ENCODE measurements around the gene CCDC43. TPM values are rescaled to one million over a fixed set of nuclear protein-coding genes. Genes with fewer than 3 reads are reported as not detected.
A peak's percentile ranks its signal among the peaks of the same experiment; 100 is the strongest.

CCDC43 gene
- polyA plus RNA-seq, 1 of the 3 experiments (the other 2 are of a cell fraction), result 6.4 TPM

- TF ChIP-seq FOSL2 (IDR thresholded peaks at IDR 0.05; ENCODE audit: borderline replicate concordance, low read depth) (no peak), RXRA (IDR thresholded peaks at IDR 0.05; ENCODE audit: borderline replicate concordance, low read depth) (no peak), YY1 (IDR thresholded peaks at IDR 0.05; ENCODE audit: low read depth) (no peak), MXI1 (IDR thresholded peaks at IDR 0.05; ENCODE audit: low read depth, low read length) (no peak), REST (IDR thresholded peaks at IDR 0.05; ENCODE audit: low read depth, low read length) (no peak), POLR2AphosphoS5 (IDR thresholded peaks at IDR 0.05; ENCODE audit: low read depth, low read length) (no peak), JUND (IDR thresholded peaks at IDR 0.05) (no peak), RCOR1 (IDR thresholded peaks at IDR 0.05; ENCODE audit: low read length) (no peak), ELF1 (IDR thresholded peaks at IDR 0.05) (no peak), EZH2phosphoT487 (IDR thresholded peaks at IDR 0.05; ENCODE audit: borderline replicate concordance, low read depth) (no peak), CHD2 (IDR thresholded peaks at IDR 0.05; ENCODE audit: low read length, partially characterized antibody) (no peak), FOXM1 (IDR thresholded peaks at IDR 0.05; ENCODE audit: low read depth) (no peak)
- no peaks in the 10 kb centered on the region for H3K9me3 ChIP-seq
- H3K9me2 ChIP-seq, result no peaks in the 10 kb centered on the region
- H2AFZ ChIP-seq (ENCODE audit: low read depth), result no peak overlapping the region
- H3K36me3 ChIP-seq (replicated peaks in 1 of 2; ENCODE audit: control insufficient read depth in 1 of 2, insufficient read depth in 2 of 2, low read length in 1 of 2), result peaks cover 0 to 24% of the 10 kb centered on the region in 2 experiments
- H4K20me1 ChIP-seq (ENCODE audit: insufficient read depth), result no peaks in the 10 kb centered on the region
- no peak overlapping the region for H3K9ac ChIP-seq
- no peaks in the 10 kb centered on the region for H3K4me1 ChIP-seq (ENCODE audit: control insufficient read depth in 1 of 2, insufficient read depth in 2 of 2, low read depth in 1 of 2, low read length in 1 of 2)
- DNase-seq, result no peak
- 95% methylated on average over 1 of the region's 1 CpG for WGBS (ENCODE audit: low lambda C conversion rate)
- H3K27me3 ChIP-seq (ENCODE audit: insufficient read depth), result no peaks in the 10 kb centered on the region
- no peak overlapping the region for H3K4me2 ChIP-seq
- ChIA-PET CTCF (no interaction called here), POLR2A (no interaction called here)
- no peaks in the 10 kb centered on the region for H3F3A ChIP-seq (replicated peaks; ENCODE audit: insufficient read depth)
- H3K27ac ChIP-seq (ENCODE audit: low read depth in 2 of 2, low read length in 1 of 2), result no peak overlapping the region
- no peak overlapping the region for H3K4me3 ChIP-seq (ENCODE audit: low read depth in 2 of 2, low read length in 1 of 2)
- peaks cover 36% of the 10 kb centered on the region for H3K79me2 ChIP-seq (ENCODE audit: insufficient read depth)
Measured at GRCh38 chr17:44719444-44719843, 29.9 kb upstream of the CCDC43 start.

DNA sequence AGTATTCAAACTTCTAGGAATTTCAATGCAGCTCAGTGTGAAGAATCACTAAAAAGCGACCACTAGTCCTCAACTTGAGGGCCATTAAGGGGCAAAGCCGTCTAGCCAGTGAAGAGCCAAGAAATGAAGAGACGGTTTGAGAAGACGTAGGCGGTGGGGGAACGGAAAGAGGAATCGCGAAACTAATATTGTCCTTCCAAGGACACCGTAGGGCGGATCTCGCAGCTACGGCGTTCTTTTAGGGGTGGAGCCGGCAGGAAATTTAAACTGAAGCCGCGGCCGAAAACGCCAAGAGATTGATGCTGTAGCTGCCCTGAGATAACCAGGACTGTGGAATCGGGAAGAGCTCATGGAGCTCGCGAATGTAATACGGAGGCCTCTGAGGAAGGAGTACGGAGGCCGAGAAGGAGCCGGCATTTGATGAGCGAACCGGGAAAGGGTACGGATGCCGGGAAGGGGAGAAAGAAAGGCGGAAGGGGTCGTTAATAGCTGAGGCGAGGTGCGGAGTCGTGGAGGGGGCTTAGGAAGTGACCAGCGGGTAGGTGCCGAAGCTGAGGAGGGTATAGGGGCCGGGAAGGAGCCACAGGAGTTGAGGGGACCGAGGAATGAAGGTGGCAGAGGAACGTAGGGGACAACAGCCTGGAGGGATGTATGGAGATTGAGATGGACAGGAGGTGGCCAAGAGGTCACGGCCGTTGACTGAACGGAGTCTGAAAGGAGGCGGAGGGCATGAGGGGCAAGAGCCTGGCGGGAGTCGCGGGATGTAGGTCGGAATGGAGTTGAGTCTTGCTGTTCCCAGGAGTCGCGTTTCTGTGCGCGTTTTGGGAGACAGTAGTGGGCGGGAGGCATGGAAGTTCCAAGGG lies 19.1 kb upstream of the CCDC43 start, which contains the start of gene DBF4B:
TSS of gene DBF4B (plus strand) at position 265 of the 863 bp plus-strand sequence. CDS start at position 421, 156 bp downstream.
- no peaks in the 10 kb centered on the region for H3K9me3 ChIP-seq
- no peaks in the 10 kb centered on the region for H4K20me1 ChIP-seq (ENCODE audit: insufficient read depth)
- peak within 1 kb of the TSS; percentile 87 for H3K9ac ChIP-seq
- peak within 1 kb of the TSS; percentile 95 for H3K4me2 ChIP-seq
- H3K4me1 ChIP-seq (ENCODE audit: control insufficient read depth in 1 of 2, insufficient read depth in 2 of 2, low read depth in 1 of 2, low read length in 1 of 2), result peaks cover 0 to 7% of the 10 kb centered on the region in 2 experiments; a peak in 1 of 4 replicates
- DNase-seq, result peak; percentile 85
- H3K9me2 ChIP-seq, result no peaks in the 10 kb centered on the region
- no peaks in the 10 kb centered on the region for H3K27me3 ChIP-seq (ENCODE audit: insufficient read depth)
- ChIA-PET CTCF (interaction anchor here (1.0 to 2.3 kb wide), 6 partner anchors 17 to 427 kb away, joined by 3 to 6 read pairs (median 4); partner anchors contain the start of gene ACBD4), POLR2A (interaction anchor here (0.6 kb wide), 1 partner anchor 207 kb away, joined by 3 read pairs; no protein-coding TSS in a partner anchor)
- peaks cover 3% of the 10 kb centered on the region for H3F3A ChIP-seq (replicated peaks; ENCODE audit: insufficient read depth)
- 1% methylated on average over 51 of the region's 52 CpGs for WGBS (ENCODE audit: low lambda C conversion rate)
- H3K36me3 ChIP-seq (replicated peaks in 1 of 2; ENCODE audit: control insufficient read depth in 1 of 2, insufficient read depth in 2 of 2, low read length in 1 of 2), result no peaks in the 10 kb centered on the region
- H3K79me2 ChIP-seq (ENCODE audit: insufficient read depth), result peaks cover 46% of the 10 kb centered on the region
- H3K27ac ChIP-seq (ENCODE audit: low read depth in 2 of 2, low read length in 1 of 2), result peak within 1 kb of the TSS; percentile 78 to 86
- H3K4me3 ChIP-seq (ENCODE audit: low read depth in 2 of 2, low read length in 1 of 2), result peak within 1 kb of the TSS; percentile 64 to 89
- peak within 1 kb of the TSS; percentile 97 for H2AFZ ChIP-seq (ENCODE audit: low read depth)
- TF ChIP-seq, protein P1, sequence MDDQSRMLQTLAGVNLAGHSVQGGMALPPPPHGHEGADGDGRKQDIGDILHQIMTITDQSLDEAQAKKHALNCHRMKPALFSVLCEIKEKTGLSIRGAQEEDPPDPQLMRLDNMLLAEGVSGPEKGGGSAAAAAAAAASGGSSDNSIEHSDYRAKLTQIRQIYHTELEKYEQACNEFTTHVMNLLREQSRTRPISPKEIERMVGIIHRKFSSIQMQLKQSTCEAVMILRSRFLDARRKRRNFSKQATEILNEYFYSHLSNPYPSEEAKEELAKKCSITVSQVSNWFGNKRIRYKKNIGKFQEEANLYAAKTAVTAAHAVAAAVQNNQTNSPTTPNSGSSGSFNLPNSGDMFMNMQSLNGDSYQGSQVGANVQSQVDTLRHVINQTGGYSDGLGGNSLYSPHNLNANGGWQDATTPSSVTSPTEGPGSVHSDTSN (IDR thresholded peaks at IDR 0.05), result peak; percentile 32; the same call in 1 of the 2 replicates
- TF ChIP-seq TCF12 (IDR thresholded peaks at IDR 0.05) (0 out of 2 replicates have a peak, but pooled peaks have one; percentile 28), YY1 (IDR thresholded peaks at IDR 0.05; ENCODE audit: low read depth) (peak; percentile 58), IRF3 (IDR thresholded peaks at IDR 0.05; ENCODE audit: low read depth, low read length) (no peak), POLR2AphosphoS5 (IDR thresholded peaks at IDR 0.05; ENCODE audit: low read depth, low read length) (peak; percentile 75), RCOR1 (IDR thresholded peaks at IDR 0.05; ENCODE audit: low read length) (no peak), ELF1 (IDR thresholded peaks at IDR 0.05) (peak; percentile 90), FOXJ3 (CRISPR knock-in tag; IDR thresholded peaks at IDR 0.05) (no peak)
- TF ChIP-seq, protein P2, sequence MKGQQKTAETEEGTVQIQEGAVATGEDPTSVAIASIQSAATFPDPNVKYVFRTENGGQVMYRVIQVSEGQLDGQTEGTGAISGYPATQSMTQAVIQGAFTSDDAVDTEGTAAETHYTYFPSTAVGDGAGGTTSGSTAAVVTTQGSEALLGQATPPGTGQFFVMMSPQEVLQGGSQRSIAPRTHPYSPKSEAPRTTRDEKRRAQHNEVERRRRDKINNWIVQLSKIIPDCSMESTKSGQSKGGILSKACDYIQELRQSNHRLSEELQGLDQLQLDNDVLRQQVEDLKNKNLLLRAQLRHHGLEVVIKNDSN (IDR thresholded peaks at IDR 0.05; ENCODE audit: borderline replicate concordance, low read depth), result no peak

Data from SK-N-SH (cell line).